Suprapubic skin (tissue), 4 donors: Measurements from ENCODE around the gene CKB. TPM values are rescaled to one million over a fixed set of nuclear protein-coding genes. Genes with fewer than 3 reads are reported as not detected.

Experiments used
- DNase-seq, 2 donors: peaks; one replicate each; pipeline ENCODE4 v3.0.0-alpha.2; 2019; ENCODE audit warnings: low spot score in 2 of 2
- H3K27ac ChIP-seq: fragments of 200-600 bp; sonication (generic); one replicate; pipeline ENCODE4 v1.5.1; 2019
- H3K27me3 ChIP-seq: fragments of 200-600 bp; sonication (generic); one replicate; pipeline ENCODE4 v1.5.1; 2019
- H3K36me3 ChIP-seq: fragments of 200-600 bp; sonication (generic); one replicate; pipeline ENCODE4 v1.5.1; 2019
- H3K4me1 ChIP-seq: fragments of 200-600 bp; sonication (generic); one replicate; pipeline ENCODE4 v1.5.1; 2019
- H3K4me3 ChIP-seq: fragments of 200-600 bp; sonication (generic); one replicate; pipeline ENCODE4 v1.5.1; 2019; ENCODE audit warnings: mild to moderate bottlenecking
- H3K9me3 ChIP-seq: fragments of 200-600 bp; sonication (generic); one replicate; pipeline ENCODE4 v1.5.1; 2019
- EP300 ChIP-seq: sonication (generic); formaldehyde crosslinking; IDR thresholded peaks from one replicate; pipeline ENCODE4 v1.6.1; 2017; ENCODE audit warnings: antibody characterized with exemption
- POLR2A ChIP-seq, 2 donors: fragments of 450-650 bp; IDR thresholded peaks; one replicate each; pipeline ENCODE4 v1.6.1; 2017; ENCODE audit warnings: antibody characterized with exemption in 2 of 2, mild to moderate bottlenecking in 2 of 2, moderate library complexity in 2 of 2
- POLR2AphosphoS5 ChIP-seq, 3 donors: sonication (generic); formaldehyde crosslinking; IDR thresholded peaks; one replicate each; pipeline ENCODE4 v1.6.1; 2017; ENCODE audit warnings: antibody characterized with exemption in 3 of 3
- WGBS: methylation state at CpG from one replicate; pipeline ENCODE4 v1.1.5; 2018; 5-methylcytosine and 5-hydroxymethylcytosine counted together
- total RNA-seq, 4 donors: library from RNA; depleted of rRNA; stranded (reverse); fragments of >200 nt; gene quantifications; one replicate each; pipeline ENCODE4 v1.1.0, GENCODE V29; 2016
- TF ChIP-seq, protein P1 (sequence below), 2 donors: fragments of 200-600 bp in 1 of 2; fragments of 450-650 bp in 1 of 2; sonication (generic) in 1 of 2; IDR thresholded peaks; one replicate each; pipeline ENCODE4 v1.5.1; 2016 to 2019; ENCODE audit warnings: antibody characterized with exemption in 2 of 2, mild to moderate bottlenecking in 1 of 2, moderate library complexity in 1 of 2

Gene CKB
- total RNA-seq, 4 donors from 2014 or later: 107 to 172 (median 128) TPM

DNA sequence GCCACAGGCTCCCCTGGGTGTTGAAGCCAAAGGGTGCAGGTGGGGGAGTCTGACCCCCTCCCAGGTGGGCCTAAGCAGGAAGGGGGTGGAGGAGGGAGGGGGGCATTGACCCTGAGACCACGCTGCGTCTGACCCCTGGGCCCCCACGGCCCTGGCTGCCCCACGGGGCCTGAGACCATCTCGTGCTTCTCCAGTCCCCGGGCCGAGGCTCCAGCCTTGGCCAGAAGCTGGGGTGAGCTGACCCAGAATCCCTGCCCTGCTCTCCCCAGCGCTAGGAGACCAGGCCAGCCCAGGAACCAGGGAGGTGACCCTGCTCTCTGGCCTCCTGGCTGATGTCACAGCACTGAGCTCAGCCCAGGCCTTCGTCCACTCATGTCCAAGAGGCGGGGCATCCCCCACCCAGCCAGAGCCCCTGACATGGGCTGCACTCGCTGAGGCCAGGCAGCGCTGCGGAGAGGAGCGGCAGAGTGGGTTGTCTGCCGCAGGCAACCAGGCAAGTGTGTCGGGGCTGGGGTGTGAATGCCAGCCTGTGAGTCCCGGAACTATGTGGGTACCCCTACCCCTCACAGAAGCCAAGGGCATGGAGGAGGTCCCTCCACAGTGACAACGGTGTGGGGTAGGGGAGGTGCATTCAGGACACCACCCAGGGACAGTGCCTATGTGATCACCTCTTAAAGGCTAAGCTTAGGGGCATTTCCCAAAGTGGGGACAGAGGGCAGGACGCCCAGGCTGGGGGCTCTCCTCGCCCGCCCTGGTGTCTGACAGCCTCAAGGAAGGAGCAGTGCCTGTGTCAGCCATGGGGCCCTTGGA lies 12.7 kb upstream of the CKB start:
- TF ChIP-seq, protein P1, sequence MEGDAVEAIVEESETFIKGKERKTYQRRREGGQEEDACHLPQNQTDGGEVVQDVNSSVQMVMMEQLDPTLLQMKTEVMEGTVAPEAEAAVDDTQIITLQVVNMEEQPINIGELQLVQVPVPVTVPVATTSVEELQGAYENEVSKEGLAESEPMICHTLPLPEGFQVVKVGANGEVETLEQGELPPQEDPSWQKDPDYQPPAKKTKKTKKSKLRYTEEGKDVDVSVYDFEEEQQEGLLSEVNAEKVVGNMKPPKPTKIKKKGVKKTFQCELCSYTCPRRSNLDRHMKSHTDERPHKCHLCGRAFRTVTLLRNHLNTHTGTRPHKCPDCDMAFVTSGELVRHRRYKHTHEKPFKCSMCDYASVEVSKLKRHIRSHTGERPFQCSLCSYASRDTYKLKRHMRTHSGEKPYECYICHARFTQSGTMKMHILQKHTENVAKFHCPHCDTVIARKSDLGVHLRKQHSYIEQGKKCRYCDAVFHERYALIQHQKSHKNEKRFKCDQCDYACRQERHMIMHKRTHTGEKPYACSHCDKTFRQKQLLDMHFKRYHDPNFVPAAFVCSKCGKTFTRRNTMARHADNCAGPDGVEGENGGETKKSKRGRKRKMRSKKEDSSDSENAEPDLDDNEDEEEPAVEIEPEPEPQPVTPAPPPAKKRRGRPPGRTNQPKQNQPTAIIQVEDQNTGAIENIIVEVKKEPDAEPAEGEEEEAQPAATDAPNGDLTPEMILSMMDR (IDR thresholded peaks at IDR 0.05): no peak
- TF ChIP-seq POLR2AphosphoS5 (IDR thresholded peaks at IDR 0.05) (no peak), POLR2A (IDR thresholded peaks at IDR 0.05) (no peak)
- DNase-seq: no peak
- 85% methylated on average over 17 of the region's 21 CpGs for WGBS
- Histone ChIP-seq H3K4me3 (no peak overlapping the region), H3K4me1 (peaks cover 38% of the 10 kb centered on the region), H3K36me3 (peaks cover 41% of the 10 kb centered on the region), H3K27me3 (no peaks in the 10 kb centered on the region), H3K9me3 (no peaks in the 10 kb centered on the region), H3K27ac (no peak overlapping the region)

DNA sequence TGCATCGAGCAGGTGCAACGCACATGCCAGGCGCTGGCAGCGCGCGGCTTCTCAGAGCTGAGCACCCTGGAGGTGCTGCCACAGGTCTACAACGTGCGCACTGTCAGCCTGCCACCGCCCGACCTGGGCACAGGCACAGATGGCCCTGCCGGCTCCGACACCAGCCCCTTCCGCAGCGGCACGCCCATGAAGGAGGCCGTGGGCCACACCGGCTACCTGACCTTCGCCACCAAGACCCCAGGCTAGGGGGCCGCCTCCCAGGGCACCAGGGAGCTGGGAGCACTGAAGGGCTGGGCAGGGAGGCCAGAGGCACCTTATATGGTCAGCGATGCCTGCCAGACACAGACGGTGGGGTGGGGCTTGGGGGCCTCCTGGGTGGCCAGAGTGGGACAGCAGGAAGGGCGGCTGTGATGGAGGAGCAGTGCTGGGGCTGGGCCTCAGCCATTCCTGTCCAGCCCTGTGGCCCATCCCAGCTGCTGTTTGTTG lies 12.0 kb upstream of the CKB start:
- no peak for DNase-seq
- TF ChIP-seq POLR2AphosphoS5 (IDR thresholded peaks at IDR 0.05) (no peak), EP300 (no peak), POLR2A (IDR thresholded peaks at IDR 0.05) (no peak)
- TF ChIP-seq, protein P1 (IDR thresholded peaks at IDR 0.05): no peak
- H3K9me3 ChIP-seq: no peaks in the 10 kb centered on the region
- no peak overlapping the region for H3K27ac ChIP-seq
- peaks cover 41% of the 10 kb centered on the region for H3K36me3 ChIP-seq
- WGBS: 82% methylated on average over 9 of the region's 22 CpGs
- H3K27me3 ChIP-seq: no peaks in the 10 kb centered on the region
- H3K4me1 ChIP-seq: peaks cover 38% of the 10 kb centered on the region
- no peak overlapping the region for H3K4me3 ChIP-seq

DNA sequence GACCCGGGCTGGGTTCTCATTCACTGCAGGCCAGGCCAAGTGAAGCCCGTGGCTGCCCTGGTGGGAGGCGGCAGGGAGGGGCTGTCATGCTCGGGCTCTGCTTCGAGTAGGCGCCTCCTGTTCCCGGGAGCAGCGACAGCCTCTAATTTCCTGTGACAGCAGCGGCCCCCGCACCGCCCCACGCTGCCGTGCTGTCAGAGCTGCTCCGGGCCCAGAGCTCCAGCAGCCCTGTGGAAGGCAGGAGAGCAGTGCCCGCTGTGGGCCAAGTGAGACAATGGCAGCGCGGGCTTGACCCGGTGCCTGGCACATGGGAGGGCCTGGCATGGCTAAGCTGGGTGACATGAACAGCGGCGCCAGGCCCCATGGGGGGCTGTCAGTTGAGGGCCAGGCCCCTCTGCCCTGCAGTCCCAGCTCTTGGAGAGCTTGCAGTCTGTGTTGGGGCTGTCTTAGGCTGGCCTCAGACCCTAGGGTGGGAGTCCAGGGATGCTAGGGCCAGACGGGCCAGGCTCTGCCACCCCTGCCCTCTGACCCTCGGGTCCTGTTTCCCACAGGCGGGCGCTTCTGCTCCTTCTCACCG lies 11.5 kb upstream of the CKB start:
- peaks cover 41% of the 10 kb centered on the region for H3K36me3 ChIP-seq
- H3K27ac ChIP-seq: no peak overlapping the region
- H3K4me1 ChIP-seq: peaks cover 35% of the 10 kb centered on the region
- no peak overlapping the region for H3K4me3 ChIP-seq
- no peak for TF ChIP-seq POLR2AphosphoS5 (IDR thresholded peaks at IDR 0.05)
- TF ChIP-seq, protein P1 (IDR thresholded peaks at IDR 0.05): no peak
- no peak for TF ChIP-seq POLR2A (IDR thresholded peaks at IDR 0.05)
- TF ChIP-seq EP300: no peak
- DNase-seq: no peak
- H3K9me3 ChIP-seq: no peaks in the 10 kb centered on the region
- 93% methylated on average over 8 of the region's 25 CpGs for WGBS
- H3K27me3 ChIP-seq: no peaks in the 10 kb centered on the region

DNA sequence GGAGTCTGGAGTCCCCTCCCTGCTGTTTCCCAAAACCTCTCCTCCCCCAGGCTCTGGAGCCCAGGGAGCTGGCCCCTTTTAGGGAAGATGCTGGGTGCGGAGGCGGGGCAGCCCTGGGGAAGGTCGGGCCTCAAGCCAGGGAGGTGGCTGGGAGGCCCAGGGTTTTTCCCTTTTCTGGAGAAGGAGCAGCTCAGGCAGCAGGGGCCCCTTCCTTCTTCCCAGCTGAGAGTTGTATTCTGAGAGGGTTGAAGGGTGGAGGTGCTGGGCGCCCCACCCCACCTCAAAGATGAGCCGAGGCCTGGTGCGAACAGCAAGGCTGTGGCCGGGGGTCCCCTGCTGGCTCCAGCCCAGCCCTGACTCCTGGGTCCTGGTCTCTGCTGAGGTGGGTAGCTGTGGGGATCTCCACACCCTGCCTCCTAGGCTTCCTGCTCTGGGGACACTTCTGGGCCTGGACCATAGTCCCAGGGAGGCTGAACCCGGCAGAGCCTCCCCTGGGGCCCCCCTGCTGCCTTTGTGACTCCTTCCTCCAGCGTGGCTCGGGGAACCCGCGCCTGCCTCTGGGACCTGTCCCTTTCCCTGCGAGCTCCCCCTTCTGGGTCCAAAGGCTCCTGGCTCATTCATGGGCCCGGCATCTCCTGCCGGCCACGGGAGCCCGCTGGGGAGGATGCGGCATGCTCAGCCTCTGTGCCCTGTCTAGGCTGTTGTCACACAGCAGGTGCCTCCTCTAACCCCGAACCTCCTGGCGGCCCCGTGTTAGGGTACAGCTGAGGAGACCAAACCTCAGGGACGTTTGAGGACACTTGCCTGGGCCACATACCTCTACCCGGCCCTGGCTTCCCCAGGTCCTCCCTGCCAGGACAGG lies 10.7 kb upstream of the CKB start:
- no peak for DNase-seq
- no peak for TF ChIP-seq POLR2A (IDR thresholded peaks at IDR 0.05)
- no peak overlapping the region for H3K4me3 ChIP-seq
- H3K4me1 ChIP-seq: peaks cover 32% of the 10 kb centered on the region
- no peak overlapping the region for H3K27ac ChIP-seq
- 78% methylated on average over 8 of the region's 23 CpGs for WGBS
- H3K36me3 ChIP-seq: peaks cover 41% of the 10 kb centered on the region
- no peaks in the 10 kb centered on the region for H3K27me3 ChIP-seq
- no peaks in the 10 kb centered on the region for H3K9me3 ChIP-seq

DNA sequence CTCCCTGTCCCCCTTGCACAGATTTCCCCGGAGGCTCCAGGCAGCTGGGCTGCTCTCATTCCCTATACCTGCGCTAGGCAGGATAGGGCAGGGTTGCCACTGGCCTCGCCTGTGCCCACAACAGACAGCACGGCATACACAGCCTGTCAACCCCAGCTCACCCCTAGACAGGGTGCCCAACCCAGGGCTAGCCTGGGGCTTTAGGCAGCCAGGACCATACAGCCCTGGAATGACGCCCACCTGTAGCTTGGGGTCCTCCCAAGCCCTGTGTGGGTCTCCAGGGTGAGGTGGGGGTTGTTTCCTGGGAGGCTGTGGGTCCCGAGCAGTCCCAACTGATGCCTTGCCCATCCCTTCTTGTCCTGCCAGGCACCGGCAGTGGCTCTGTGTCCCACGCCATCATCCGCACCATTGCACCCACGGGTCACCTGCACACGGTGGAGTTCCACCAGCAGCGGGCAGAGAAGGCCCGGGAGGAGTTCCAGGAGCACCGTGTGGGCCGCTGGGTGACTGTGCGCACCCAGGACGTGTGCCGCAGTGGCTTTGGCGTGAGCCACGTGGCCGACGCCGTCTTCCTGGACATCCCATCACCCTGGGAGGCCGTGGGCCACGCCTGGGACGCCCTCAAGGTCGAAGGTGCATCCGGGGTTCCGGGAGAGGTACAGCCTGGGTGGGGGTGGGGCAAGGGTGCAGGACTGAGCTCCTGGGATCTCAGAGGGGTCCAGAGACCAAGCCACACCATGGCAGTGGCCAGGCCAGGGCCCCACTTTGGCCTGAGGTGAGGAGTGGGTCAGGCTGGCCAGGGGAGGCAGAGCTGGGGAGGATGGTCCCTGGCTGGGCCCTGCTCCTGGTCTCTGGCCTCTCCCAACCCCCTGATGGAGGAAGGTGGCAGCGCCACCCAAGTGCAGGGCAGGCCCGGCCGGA lies 9.8 kb upstream of the CKB start:
- Histone ChIP-seq H3K36me3 (peaks cover 41% of the 10 kb centered on the region), H3K4me3 (no peak overlapping the region), H3K9me3 (no peaks in the 10 kb centered on the region), H3K4me1 (peaks cover 37% of the 10 kb centered on the region), H3K27ac (no peak overlapping the region), H3K27me3 (no peaks in the 10 kb centered on the region)
- TF ChIP-seq, protein P1 (IDR thresholded peaks at IDR 0.05): no peak
- TF ChIP-seq POLR2AphosphoS5 (IDR thresholded peaks at IDR 0.05): no peak
- no peak for TF ChIP-seq POLR2A (IDR thresholded peaks at IDR 0.05)
- no peak for TF ChIP-seq EP300
- DNase-seq: no peak
- WGBS: 87% methylated on average over 7 of the region's 32 CpGs
